Measurements from ENCODE around the gene CAMK2A. TPM values are rescaled to one million over a fixed set of nuclear protein-coding genes. Genes with fewer than 3 reads are reported as not detected.
"Not testable (repeated sequence)": the region's sequence is repeated elsewhere in the genome, so short reads cannot be mapped to it uniquely, and the experiment has no call there.

Gene CAMK2A
- total and polyA plus RNA-seq, 2 experiments from 2014 or later, result 0.18 TPM; not detected in 1

DNA sequence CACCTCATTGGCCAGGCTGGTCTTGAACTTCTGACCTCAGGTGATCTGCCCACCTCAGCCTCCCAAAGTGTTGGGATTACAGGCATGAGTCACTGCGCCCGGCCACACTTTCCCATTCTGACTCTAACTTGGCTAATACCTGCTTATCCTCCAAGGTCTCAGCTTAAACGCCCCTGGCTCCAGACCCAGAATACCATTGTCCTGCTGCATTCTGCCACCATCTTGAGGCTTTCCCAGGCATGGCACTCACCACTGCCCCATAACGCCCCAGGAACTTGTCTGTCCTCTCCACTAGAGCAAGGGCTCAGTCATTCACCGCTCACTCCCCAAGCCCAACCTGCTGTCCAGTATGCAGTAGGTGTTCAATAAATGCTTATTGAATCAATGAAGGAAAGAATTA lies 39.8 kb downstream of the CAMK2A start:
- Histone ChIP-seq H3K27me3 (ENCODE audit: insufficient read depth) (no peaks in the 10 kb centered on the region), H3K79me2 (replicated peaks; ENCODE audit: insufficient read depth) (no peaks in the 10 kb centered on the region), H3K4me1 (ENCODE audit: insufficient read depth) (no peaks in the 10 kb centered on the region), H3K4me2 (no peak overlapping the region), H3K9me2 (ENCODE audit: insufficient read depth) (no peaks in the 10 kb centered on the region), H3K27ac (ENCODE audit: low read depth) (no peak overlapping the region), H3K4me3 (no peak overlapping the region), H4K20me1 (replicated peaks; ENCODE audit: insufficient read depth) (no peaks in the 10 kb centered on the region), H2AFZ (no peak overlapping the region), H3K36me3 (ENCODE audit: insufficient read depth) (no peaks in the 10 kb centered on the region), H3F3A (replicated peaks; ENCODE audit: low read depth) (no peaks in the 10 kb centered on the region)
- TF ChIP-seq CTCF (conservative IDR thresholded peaks at IDR 0.05; ENCODE audit: low read depth in 2 of 2), result peak in 1 of 2 experiments; percentile 20; a peak in 2 of 4 replicates
- TF ChIP-seq JUNB (IDR thresholded peaks at IDR 0.05; ENCODE audit: unreplicated experiment), result no peak
- Mint-ChIP-seq H3K4me1 (no peaks in the 10 kb centered on the region), H3K4me3 (no peak overlapping the region), H3K27ac (no peak overlapping the region), H3K36me3 (ENCODE audit: low read depth) (no peaks in the 10 kb centered on the region), H3K27me3 (ENCODE audit: insufficient read depth, low read depth, poor library complexity) (peaks cover 4% of the 10 kb centered on the region), H3K9me3 (no peaks in the 10 kb centered on the region)
- ATAC-seq (no peak), DNase-seq (ENCODE audit: low spot score) (no peak)

DNA sequence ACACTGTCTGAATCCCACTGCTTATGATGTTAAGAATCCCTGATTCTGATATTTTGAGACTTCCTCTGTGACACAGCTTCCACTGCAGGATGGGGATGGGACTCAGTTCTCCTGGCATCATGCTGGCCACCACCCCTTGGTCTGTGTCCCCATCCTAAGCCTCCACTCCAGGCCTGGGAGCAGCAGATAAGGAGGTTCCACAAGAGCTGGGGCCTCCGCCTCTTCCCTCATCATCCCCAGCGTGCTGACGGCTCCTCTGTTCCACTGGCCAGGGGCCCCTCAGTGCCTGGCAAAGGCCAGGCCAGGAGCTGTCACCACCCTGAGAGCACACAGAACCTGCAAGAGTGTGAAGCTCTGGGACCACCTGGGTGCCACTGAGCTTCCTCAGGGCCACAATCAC lies 40.6 kb downstream of the CAMK2A start:
- H3K36me3 ChIP-seq (ENCODE audit: insufficient read depth), result no peaks in the 10 kb centered on the region
- DNase-seq (ENCODE audit: low spot score) (no peak), ATAC-seq (no peak)
- no peaks in the 10 kb centered on the region for H3K79me2 ChIP-seq (replicated peaks; ENCODE audit: insufficient read depth)
- H2AFZ ChIP-seq, result no peak overlapping the region
- H3K4me1 Mint-ChIP-seq, result no peaks in the 10 kb centered on the region
- H3K27ac ChIP-seq (ENCODE audit: low read depth), result no peak overlapping the region
- H3K27me3 Mint-ChIP-seq (ENCODE audit: insufficient read depth, low read depth, poor library complexity), result peaks cover 6% of the 10 kb centered on the region
- no peaks in the 10 kb centered on the region for H3F3A ChIP-seq (replicated peaks; ENCODE audit: low read depth)
- no peak overlapping the region for H3K4me2 ChIP-seq
- H3K9me3 Mint-ChIP-seq, result no peaks in the 10 kb centered on the region
- H3K27ac Mint-ChIP-seq, result no peak overlapping the region
- no peaks in the 10 kb centered on the region for H3K36me3 Mint-ChIP-seq (ENCODE audit: low read depth)
- H3K4me1 ChIP-seq (ENCODE audit: insufficient read depth), result no peaks in the 10 kb centered on the region
- H3K4me3 Mint-ChIP-seq, result no peak overlapping the region
- H4K20me1 ChIP-seq (replicated peaks; ENCODE audit: insufficient read depth), result no peaks in the 10 kb centered on the region
- H3K27me3 ChIP-seq (ENCODE audit: insufficient read depth), result no peaks in the 10 kb centered on the region
- no peaks in the 10 kb centered on the region for H3K9me2 ChIP-seq (ENCODE audit: insufficient read depth)
- no peak for TF ChIP-seq REST (IDR thresholded peaks at IDR 0.05; ENCODE audit: unreplicated experiment)
- no peak for TF ChIP-seq NANOG (IDR thresholded peaks at IDR 0.05; ENCODE audit: borderline replicate concordance)
- no peak for TF ChIP-seq CREB1 (CRISPR knock-in tag; IDR thresholded peaks at IDR 0.05; ENCODE audit: low read depth)
- no peak for TF ChIP-seq ZNF114 (CRISPR knock-in tag; IDR thresholded peaks at IDR 0.05)
- TF ChIP-seq ZNF331 (CRISPR knock-in tag; IDR thresholded peaks at IDR 0.05; ENCODE audit: low read depth), result no peak
- no peak for TF ChIP-seq EZH2 (IDR thresholded peaks at IDR 0.05; ENCODE audit: low read depth, unreplicated experiment)
- no peak for TF ChIP-seq JUNB (IDR thresholded peaks at IDR 0.05; ENCODE audit: unreplicated experiment)
- TF ChIP-seq, protein P1, sequence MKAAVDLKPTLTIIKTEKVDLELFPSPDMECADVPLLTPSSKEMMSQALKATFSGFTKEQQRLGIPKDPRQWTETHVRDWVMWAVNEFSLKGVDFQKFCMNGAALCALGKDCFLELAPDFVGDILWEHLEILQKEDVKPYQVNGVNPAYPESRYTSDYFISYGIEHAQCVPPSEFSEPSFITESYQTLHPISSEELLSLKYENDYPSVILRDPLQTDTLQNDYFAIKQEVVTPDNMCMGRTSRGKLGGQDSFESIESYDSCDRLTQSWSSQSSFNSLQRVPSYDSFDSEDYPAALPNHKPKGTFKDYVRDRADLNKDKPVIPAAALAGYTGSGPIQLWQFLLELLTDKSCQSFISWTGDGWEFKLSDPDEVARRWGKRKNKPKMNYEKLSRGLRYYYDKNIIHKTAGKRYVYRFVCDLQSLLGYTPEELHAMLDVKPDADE (IDR thresholded peaks at IDR 0.05), result no peak
- no peak for TF ChIP-seq POLR2AphosphoS5 (IDR thresholded peaks at IDR 0.05; ENCODE audit: low read depth)
- no peak for TF ChIP-seq CTCF (conservative IDR thresholded peaks at IDR 0.05; ENCODE audit: low read depth in 2 of 2)
- H3K4me3 ChIP-seq, result no peak overlapping the region

- H3K27ac ChIP-seq (ENCODE audit: low read depth); H3K27me3 Mint-ChIP-seq (ENCODE audit: insufficient read depth, low read depth, poor library complexity); H3K9me3 Mint-ChIP-seq; DNase-seq (ENCODE audit: low spot score); H3K9me2 ChIP-seq (ENCODE audit: insufficient read depth); H2AFZ ChIP-seq; ATAC-seq; H3K36me3 Mint-ChIP-seq (ENCODE audit: low read depth); H3K79me2 ChIP-seq (replicated peaks; ENCODE audit: insufficient read depth); H3K4me1 Mint-ChIP-seq; H3K4me3 Mint-ChIP-seq; H3F3A ChIP-seq (replicated peaks; ENCODE audit: low read depth); H3K4me3 ChIP-seq; H3K4me2 ChIP-seq; H3K27ac Mint-ChIP-seq; H3K4me1 ChIP-seq (ENCODE audit: insufficient read depth); H3K27me3 ChIP-seq (ENCODE audit: insufficient read depth); H4K20me1 ChIP-seq (replicated peaks; ENCODE audit: insufficient read depth); H3K36me3 ChIP-seq (ENCODE audit: insufficient read depth): not testable (repeated sequence)
Measured at GRCh38 chr5:150248493-150248892, 41.1 kb downstream of the CAMK2A start.
